ENCODE data around the gene CFAP69. TPM values are rescaled to one million over a fixed set of nuclear protein-coding genes. Genes with fewer than 3 reads are reported as not detected.
"Not testable (repeated sequence)": the region's sequence is repeated elsewhere in the genome, so short reads cannot be mapped to it uniquely, and the experiment has no call there.

The CFAP69 gene
- total RNA-seq, 1 experiment from 2014 or later: 9.2 TPM

GRCh38 chr7:90271753-90272152, 26.8 kb downstream of the CFAP69 start:
- DNase-seq (ENCODE audit: low spot score): no peak

GRCh38 chr7:90272242-90272641, 27.3 kb downstream of the CFAP69 start:
- DNase-seq (ENCODE audit: low spot score): no peak

- DNase-seq (ENCODE audit: low spot score): no peak
Observed at GRCh38 chr7:90274161-90274560, 29.2 kb downstream of the CFAP69 start.

- DNase-seq (ENCODE audit: low spot score): no peak
Observed at GRCh38 chr7:90276033-90276728, 31.2 kb downstream of the CFAP69 start.

GRCh38 chr7:90288154-90288553, 43.2 kb downstream of the CFAP69 start:
- DNase-seq (ENCODE audit: low spot score): no peak

GRCh38 chr7:90290244-90291113, 45.5 kb downstream of the CFAP69 start:
- DNase-seq (ENCODE audit: low spot score): no peak

GRCh38 chr7:90298145-90299038, 53.4 kb downstream of the CFAP69 start:
- DNase-seq (ENCODE audit: low spot score): peak; percentile 58

DNA sequence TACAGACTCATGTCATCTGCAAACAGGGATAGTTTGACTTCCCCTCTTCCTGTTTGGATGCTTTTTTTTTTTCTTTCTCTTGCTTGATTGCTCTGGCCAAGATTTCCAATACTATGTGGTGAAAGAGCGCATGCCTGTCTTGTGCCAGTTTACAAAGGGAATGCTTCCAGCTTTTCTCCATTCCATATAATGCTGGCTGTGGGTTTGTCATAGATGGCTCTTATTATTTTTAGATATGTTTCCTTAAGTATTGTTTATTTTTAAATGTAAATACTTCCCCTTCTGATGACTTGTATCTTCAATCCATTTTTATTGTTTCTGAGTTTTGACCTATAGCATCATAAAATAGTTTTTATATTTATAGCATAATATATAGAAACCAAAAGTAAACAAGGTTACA, 58.3 kb downstream of the CFAP69 start:
- DNase-seq (ENCODE audit: low spot score): no peak

GRCh38 chr7:90309872-90310271, 64.9 kb downstream of the CFAP69 start:
- no peak for DNase-seq (ENCODE audit: low spot score)

DNA sequence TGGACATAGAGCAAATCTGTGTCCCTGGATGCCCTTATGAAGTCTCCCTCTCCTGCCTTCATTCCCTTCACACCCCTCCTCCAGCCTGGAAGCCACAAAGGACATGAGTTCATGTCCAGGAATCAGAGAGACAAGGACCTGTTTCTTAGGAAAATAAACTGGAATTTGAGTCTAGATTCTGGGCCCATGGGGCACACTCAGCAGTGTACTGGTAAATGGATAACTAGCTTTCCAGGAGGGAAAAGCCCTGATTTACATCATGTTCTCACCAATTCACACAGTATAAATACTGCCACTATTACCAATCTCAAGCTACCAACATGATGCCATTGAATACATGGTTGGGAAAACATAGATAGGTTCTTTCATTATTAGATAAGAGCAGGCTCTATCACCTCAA, 66.2 kb downstream of the CFAP69 start:
- DNase-seq (ENCODE audit: low spot score): no peak

DNA sequence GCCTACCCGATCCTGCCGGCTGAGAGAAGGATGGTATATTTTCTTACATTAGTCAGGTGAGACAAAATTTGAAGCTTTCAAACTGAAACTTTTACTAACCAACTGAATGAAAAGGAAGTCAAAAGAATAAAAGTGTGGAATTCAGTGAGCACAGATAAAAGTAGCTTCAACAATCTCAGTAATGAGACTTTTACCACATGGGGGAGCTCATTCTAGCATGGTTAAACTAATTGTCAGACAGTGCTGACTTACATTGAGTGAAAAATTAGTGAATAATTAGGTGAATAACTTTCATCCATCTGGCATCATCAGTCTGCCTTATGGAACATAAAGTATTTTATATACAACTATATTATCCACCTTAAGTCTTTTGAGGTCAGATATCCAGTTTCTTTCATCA, 67.8 kb downstream of the CFAP69 start:
- peak; percentile 51 for DNase-seq (ENCODE audit: low spot score)

DNA sequence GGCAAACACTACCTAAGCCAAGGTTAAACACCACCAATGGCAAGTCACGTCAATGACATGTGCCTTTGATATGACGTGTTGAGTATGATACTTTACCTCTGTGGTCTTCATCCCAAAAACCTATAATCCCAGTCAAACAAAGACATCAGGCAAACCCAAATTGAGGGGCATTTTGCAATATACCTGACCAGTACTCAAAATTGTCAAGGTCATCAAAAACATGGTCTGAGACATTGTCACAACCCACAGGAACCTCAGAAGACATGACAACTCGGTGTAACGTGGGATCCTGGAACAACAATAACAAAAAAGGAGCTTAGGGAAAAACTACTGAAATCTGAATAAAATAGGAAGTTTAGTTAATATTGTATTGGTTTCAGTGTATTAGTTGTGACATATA, 68.9 kb downstream of the CFAP69 start:
- DNase-seq (ENCODE audit: low spot score): no peak

DNA sequence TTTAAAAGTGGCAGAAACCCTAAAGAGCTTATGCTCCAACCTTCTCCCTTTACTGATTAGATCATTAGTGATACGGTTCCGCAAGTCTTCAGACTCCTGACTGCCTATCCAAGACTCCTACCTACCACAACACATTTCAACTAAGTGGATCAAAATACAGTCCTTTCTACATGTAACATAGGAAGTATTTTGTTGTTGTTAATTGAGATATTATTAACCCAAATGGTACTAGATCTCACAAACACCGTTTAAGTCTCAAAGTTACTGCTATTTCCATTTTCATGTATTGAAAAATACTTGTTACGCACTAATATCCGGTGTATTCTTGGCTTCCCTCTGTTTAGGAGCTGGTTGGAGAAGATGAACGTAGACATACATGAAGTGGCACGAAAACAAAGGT, 75.0 kb downstream of the CFAP69 start:
- no peak for DNase-seq (ENCODE audit: low spot score)

DNA sequence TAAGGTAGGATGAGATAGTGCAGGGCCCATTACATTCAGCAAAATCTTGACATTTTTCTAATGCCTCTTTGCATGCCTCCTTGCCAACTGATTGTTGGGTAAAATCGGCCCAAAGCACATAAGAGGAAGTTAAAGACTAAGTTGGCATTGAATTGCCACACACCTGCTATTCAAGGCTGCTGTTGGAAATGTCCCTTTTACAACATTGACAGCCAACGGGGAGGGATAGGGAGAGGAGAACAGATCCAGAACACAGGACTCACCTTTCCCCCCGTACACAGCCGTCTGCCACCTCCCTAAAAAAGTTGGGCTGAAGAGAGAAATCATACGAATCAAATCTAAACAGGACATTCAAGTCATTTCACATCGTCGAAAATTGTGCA, 75.4 kb downstream of the CFAP69 start:
- DNase-seq (ENCODE audit: low spot score): no peak

GRCh38 chr7:90320801-90321494, 76.0 kb downstream of the CFAP69 start, which contains the start of gene FAM237B:
Gene FAM237B, minus strand, starts transcription at chr7:90321304. Its CDS starts 1,556 bp downstream, at chr7:90319748.
- DNase-seq (ENCODE audit: low spot score): no peak

DNA sequence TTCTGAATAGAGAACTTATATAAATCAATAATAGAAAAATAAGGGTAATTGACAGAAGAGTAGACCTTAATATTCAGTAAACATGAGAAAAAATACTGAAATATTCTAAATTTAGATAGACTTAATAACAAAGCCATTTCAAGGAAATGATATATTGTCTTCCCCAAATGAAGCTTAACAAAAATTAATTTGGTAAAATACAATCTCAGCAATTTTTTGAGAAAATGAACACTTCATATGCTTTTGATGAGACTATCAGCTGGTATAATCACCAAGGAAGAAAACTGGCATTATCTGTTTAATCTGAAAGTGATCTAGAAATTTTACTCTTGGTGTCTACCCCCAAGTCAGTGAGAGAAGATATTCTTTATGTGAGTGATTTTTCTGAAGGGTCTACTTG, 77.9 kb downstream of the CFAP69 start:
- no peak for DNase-seq (ENCODE audit: low spot score)

GRCh38 chr7:90326500-90326899, 81.5 kb downstream of the CFAP69 start:
- DNase-seq (ENCODE audit: low spot score): no peak

DNA sequence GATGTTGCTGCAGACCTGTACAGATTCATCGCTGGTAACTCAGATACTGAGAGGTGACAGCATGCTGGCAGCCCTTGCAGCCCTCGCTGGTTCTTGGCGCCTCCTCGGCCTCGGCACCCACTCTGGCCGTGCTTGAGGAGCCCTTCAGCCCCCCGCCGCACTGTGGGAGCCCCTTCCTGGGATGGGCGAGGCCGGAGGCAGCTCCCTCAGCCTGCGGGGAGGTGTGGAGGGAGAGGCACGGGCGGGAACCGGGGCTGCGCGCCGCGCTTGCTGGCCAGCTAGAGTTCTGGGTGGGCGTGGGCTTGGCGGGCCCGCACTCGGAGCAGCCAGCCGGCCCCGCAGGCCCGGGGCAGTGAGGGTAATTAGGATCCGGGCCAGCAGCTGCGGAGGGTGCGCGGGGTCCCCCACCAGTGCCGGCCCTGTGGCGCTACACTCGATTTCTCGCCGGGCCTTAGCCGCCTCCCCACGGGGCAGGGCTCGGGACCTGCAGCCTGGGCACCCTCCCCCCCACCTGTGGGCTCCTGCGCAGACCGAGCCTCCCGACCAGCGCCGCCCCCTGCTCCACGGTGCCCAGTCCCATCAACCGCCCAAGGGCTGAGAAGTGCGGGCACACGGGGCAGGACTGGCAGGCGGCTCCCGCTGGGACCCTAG, 89.3 kb downstream of the CFAP69 start:
- no peak for DNase-seq (ENCODE audit: low spot score)

- DNase-seq (ENCODE audit: low spot score): not testable (repeated sequence)
Observed at GRCh38 chr7:90334926-90335325, 90.0 kb downstream of the CFAP69 start.

DNA sequence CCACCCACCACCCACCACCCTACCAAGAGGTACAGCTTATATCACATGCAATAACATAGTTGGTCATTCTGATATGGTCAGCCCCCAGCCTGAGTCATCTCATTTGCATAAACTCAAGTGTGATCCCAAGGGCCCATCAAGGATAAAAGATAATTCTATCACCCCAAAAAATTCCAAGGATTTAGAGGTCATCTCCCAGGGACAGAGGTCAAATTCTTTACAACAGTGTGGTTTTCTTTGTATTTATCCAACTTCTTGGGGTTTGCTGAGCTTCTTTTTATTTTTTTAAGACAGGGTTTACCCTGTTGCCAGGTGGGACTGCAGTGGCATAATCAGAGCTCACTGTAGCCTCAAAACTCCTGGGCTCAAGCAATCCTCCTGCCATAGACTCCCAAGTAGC, 92.1 kb downstream of the CFAP69 start:
- DNase-seq (ENCODE audit: low spot score): no peak

DNA sequence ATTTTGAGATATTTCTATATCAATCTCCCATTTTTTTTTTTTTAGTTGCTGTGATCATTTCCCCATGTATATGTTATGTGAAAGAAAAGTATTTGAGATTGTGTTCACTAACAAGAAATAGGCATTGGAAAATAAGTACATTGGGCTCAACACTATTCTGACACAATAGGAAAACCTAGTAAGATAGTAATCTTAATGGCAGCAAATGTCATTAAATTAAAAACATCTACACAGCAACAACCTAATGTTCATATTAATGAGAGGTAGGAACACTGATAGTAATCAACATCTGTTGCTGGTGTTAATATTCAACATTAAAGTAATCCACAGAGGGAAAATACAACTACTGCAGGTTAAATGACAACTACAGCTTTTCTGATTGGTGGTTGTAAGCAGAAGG, 100.0 kb downstream of the CFAP69 start:
- no peak for DNase-seq (ENCODE audit: low spot score)
